ENCODE results near the gene ABCC2.
"Not testable (repeated sequence)": the region's sequence is repeated elsewhere in the genome, so short reads cannot be mapped to it uniquely, and the experiment has no call there.

ABCC2 gene

DNA sequence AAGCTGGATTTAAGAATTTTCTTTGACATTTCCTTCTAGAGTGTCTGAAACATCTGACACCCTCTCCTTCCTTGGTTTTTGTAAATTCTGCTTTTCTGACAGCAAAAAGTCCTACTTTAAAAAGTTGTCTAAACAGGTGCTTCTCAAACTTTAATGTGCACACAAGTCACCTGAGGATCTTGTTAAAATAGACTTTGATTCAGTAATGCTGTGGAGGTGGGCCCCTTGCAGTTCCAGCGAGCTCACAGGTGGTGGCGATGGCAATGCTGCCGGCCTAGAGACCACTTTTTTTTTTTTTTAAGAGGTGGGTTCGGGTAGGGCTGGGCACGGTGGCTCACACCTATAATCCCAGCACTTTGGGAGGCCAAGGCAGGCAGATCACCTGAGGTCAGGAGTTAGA is 77.1 kb downstream of the ABCC2 start:
- DNase-seq, result peak; percentile 41

DNA sequence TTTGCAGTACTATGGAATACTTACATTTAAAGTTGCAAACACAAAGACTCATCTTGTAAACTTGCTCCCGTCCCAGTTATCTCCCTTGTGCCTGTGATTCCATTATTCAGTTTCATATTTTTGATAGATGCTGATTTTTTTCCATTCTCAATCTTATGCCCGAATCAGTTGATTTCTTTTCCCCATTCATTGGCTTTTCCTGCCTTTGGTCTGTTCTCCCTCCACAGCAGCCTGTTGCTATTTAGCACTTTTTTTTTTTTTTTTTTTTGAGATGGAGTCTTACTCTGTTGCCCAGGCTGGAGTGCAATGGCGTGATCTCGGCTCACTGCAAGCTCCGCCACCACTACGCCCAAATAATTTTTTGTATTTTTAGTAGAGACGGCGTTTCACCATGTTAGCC is 78.0 kb downstream of the ABCC2 start:
- no peak for DNase-seq

DNA sequence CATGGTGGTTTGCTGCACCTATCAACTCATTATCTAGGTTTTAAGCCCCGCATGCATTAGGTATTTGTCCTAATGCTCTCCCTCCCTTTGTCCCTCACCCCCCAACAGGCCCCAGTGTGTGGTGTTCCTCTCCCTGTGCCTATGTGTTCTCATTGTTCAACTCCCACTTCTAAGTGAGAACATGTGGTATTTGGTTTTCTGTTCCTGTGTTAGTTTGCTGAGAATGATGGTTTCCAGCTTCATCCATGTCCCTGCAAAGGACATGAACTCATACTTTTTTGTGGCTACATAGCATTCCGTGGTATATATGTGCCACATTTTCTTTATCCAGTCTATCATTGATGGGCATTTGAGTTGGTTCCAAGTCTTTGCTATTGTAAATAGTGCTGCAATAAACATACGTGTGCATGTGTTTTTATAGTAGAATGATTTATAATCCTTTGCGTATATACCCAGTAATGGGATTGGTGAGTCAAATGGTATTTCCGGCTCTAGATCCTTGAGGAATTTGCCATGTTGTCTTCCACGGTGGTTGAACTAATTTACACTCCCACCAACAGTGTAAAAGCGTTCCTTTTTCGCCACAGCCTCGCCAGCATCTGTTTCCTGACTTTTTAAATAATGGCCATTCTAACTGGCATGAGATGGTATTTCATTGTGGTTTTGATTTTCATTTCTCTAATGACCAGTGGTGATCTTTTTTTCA is 81.2 kb downstream of the ABCC2 start:
- DNase-seq, result not testable (repeated sequence)

DNA sequence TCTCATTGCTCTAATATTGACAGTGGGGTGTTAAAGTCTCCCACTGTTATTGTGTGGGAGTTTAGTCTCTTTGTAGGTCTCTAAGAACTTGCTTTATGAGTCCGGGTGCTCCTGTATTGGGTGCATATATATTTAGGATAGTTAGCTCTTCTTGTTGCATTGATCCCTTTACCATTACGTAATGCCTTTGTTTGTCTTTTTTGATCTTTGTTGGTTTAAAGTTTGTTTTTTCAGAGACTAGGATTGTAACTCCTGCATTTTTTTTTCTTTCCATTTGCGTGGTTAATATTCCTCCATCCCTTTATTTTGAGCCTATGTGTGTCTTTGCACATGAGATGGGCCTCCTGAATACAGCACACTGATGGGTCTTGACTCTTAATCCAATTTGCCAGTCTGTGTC is 84.8 kb downstream of the ABCC2 start:
- not testable (repeated sequence) for DNase-seq

DNA sequence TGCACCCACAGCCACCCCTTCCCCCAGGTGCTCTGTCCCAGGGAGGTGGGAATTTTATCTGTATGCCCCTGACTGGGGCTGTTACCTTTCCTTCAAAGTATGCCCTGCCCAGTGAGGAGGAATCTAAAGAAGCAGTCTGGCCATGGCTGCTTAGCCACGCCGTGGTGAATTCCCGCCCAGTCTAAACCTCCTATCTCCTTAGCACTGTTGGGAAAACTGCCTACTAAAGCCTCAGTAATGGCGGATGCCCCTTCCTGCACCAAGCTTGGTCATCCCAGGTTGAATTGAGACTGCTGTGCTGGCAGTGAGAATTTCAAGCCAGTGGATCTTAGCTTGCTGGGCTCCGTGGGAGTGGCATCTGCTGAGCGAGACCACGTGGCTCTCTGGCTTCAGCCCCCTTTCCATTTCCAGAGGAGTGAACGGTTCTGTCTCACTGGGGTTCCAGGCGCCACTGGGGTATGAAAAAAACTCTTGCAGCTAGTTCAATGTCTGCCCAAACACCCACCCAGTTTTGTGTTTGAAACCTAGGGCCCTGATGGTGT is 87.2 kb downstream of the ABCC2 start:
- DNase-seq, result no peak

DNA sequence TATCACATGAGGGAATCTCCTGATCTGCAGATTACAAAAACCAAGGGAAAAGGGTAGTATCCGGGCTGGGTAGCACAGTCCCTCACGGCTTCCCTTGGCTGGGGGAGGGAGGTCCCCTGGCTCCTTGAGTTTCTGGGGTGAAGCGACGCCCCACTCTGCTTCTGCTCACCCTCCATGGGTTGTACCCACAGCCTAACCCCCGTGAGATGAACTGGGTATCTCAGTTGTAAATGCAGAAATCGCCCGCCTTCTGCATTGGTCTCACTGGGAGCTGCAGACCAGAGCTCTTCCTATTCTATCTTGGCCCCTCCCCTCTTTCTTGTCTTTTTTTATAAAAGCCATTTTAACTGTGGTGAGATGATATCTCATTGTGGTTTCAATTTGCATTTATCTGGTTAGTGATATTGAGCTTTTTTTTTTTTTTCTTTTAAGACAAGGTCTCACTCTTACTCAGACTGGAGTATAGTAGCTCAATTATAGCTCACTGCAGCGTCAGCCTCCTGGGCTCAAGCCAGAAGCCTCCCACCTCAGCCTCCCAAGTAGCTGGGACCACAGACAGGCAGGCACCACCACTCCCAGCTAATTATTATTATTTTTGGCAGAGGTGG is 87.8 kb downstream of the ABCC2 start:
- no peak for DNase-seq

DNA sequence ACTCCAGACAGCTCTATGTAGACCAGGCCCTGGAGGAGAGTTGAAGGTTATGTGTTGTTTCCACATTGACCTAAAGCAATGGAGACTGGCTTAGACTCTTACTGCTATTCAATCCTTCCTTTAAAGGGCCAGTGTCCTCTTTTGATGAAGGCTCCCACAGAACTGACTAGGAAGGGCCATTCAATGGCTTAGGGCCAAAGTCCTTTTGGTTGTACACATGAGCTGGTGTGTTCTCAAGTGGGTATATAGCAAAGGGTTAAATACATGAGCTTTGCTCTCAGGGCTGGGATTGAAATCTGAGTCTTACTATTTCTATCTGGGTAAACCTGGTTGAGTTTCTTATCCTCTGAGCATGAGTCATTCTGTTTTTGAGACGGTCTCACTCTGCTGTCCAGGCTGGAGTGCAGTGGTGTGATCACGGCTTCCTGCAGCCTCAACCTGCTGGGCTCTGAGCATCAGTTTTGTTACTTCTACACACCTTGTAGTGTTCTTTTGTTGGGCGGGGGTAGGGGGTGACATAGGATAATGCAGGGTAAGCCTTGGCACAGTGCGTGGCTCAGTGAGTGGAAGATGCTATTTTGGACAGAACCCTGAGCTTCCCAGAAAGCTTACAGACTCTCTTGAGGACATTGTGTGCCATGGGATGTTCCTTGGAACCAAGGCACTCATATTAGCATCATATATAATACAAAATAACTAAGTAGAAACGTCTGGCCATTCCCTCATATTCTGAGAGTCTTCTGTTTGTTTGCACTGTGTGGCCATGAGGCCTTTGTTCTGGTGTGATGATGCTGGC is 90.1 kb downstream of the ABCC2 start:
- no peak for DNase-seq

DNA sequence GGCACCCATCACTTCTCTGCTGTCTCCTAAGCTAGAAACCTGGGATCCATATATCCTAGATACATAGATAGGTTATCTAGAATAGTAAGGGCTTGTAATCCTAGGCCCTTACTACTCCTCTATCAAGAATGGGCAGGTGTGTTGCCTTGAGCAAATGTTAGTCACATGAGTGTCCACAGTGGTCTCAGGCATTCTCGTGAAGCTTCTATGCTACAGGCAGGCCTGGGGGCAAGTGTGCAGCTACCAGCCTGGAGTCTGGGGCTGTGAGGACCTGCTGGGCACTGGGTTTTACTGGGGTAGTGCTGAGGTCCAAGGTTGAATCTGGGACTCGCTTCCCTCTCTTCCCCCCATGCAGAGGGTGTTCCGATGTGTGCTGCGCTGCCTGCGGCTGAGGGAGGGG is 91.4 kb downstream of the ABCC2 start:
- no peak for DNase-seq

DNA sequence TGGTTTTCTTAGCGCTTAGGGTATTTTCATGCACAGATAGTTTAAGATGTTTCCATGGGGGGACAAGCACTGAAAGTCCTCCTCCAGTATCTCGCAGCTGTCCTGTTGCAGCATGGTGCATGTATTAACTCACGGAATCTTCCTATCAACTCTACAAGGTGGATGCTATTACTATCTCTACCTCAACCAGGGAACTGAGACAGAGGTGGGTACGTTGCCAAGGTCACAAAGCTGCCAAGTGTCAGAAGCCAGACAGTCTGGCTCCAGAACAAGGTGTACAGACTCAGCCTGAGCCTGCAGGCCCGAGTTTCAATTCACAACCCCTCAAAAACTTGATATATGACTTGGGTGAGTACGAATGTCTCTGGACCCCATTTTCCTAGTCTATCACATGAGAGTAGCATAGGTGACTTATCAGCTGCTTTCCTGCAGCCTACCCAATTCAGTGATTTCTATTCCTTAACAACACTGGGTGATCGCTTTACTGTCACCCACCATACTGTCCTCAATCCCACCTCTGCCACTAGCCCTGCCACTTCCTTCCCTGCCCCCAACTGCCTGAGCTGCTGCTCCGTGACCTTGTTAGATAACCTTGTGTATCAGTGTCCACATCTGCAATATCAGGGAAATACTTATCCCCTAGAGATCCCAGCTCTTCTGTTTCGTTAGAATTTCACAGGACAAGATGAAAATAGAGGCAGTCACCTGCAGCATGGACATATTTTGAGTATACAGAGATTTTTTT is 92.1 kb downstream of the ABCC2 start:
- no peak for DNase-seq

DNA sequence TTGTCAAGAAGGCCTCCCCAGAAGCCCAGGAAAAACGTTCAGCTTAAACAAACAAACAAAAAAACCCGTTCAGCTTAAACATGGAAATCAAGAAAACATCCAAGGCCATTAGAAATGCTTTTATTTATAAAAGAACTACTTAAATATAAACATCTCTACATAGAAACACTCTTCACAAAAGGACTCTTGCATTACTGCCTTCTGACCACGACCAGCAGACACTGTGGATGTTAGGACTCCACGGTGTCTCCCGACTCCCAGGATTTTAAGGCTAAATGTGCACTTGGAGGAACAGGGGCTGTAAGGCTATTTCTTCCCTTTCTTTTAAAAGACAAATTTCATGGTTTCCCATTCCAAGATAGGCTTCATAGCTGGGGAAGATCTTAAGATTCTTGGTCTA is 93.0 kb downstream of the ABCC2 start:
- DNase-seq, result no peak

DNA sequence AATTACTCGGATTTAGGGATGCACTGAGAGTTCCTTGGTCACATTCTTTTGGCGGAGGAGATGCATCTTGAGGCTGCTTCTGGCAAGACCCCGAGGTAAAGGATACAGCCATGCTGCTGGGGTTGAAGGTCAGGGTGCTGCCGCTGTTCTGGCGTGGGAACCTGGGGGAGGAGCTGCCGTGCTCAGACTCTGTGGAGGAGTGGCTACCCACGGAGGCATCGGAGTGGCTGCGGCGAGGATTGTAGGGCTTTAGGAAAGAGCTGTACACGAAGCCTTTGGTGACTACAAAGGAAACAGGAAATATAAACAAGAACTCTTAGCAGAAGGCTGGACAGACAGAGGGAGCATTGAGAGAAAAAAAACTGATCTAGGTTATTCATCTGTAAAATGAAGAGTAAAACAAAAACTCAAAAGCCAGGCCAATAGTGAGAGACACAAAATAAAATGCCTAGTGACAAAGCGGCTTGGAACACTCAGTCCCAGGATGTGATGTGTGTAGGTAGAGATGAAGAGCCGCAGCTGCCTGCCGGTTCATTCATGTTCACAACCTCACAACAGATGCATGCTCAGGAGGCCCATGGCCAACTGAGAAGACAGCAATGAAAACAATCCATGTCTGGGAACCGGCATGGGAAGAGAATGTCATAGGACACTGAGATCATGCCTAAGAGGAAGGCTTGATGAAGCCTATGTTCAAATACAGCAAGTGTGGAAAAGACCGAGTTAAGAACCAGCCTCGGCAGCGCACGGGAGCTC is 97.8 kb downstream of the ABCC2 start:
- DNase-seq, result no peak

DNA sequence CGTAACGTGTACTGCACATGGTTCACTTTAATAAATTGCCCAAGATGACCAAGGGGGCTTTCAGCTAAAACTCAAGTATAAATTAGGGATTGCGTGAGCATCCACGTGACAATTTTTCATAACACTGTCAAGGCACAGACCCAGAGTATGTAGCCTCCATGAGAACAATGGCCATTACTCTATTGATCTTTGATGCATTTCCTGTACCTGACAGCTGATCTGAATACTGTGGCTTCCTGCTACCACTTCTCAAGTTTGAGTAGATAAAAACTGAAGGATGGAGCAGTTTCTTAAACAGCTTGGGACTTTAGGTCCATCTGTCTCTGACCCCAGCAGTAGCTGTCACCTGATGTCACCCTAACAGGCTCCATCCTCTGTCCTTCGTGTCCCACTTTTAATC is 98.9 kb downstream of the ABCC2 start:
- DNase-seq, result no peak

DNA sequence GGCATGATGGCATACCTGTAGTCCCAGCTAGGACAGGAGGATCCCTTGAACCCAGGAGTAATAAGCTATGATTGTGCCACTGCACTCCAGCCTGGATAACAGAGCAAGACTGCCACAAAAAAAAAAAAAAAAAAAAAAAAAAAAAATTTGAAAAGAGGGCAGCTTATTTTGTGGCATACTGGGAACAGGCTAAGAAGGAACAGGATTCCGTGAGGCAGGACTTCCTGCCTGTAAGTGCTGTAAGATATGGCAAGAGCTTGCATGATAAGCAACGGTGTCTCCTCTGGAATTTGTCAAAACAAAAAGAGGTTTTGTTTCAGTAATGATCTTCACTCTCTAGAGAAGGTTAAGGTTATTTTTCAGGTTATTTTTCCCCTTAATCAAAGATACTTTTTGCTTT is 101.1 kb downstream of the ABCC2 start:
- DNase-seq, result no peak

DNA sequence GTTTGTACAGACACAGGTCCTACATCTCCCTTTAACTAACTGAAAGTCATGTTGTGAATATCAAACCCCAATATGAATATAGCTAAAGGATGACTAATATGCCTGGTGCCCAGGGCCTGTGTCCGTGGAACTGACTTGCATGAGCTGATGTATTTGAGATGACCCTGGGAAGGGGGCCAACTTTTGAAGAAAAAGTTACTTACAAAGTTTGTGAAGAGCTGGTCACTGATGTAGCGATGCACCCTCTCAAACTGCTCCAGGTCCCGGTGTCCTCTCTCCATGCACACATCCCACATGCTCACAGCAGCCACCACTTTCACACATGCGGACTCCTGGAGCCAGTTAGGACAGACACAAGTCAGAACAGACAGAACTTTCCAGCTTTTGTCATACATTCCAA is 106.2 kb downstream of the ABCC2 start:
- DNase-seq, result no peak

DNA sequence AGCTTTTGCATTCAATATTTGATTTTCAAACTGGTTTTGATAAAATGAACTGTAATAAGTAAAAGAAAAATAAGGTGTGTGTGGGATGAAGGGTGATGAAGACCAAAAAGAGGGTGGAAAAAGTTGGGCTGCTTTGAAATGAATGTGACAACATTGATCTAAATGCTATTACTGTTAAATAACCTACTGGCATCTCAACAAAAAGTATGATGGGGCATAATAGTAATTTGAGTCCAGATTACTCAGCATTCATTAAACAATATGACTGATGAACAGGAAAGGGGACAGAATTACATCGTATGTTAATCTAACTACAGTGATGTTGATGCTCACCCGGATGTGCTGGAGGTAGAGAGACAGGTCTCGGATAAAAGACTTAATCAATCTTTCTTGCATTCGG is 112.2 kb downstream of the ABCC2 start:
- DNase-seq, result no peak

DNA sequence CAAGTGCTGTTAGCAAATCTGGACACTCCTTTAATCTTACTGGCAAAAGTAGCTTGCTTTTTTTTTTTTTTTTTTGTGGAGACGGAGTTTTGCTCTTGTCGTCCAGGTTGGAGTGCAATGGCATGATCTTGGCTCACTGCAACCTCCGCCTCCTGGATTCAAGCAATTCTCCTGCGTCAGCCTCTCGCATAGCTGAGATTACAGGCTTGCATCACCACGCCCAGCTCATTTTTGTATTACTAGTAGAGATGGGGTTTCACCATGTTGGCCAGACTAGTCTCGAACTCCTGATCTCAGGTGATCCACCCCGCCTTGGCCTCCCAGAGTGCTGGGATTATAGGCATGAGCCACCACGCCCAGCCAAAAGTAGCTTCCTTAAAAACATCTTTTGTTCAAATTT is 112.6 kb downstream of the ABCC2 start:
- not testable (repeated sequence) for DNase-seq

DNA sequence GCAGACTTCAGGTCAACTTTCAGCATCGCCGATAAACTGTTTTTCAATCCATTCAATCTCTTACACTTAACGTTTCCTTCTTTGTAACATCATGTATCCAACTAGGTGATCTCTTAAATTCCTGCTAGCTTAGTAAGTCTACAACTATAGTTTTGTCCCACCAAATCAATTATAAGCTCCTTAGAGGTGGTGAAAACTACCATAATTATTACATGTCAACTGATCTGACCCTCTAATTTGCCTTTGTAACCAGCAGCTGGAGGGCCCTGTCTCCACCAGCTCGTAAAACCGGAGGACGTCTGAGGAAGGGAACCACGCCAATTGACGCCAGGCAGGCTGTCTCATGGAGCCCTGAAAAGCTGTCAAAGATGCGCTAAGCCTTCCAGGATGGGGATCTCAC is 113.4 kb downstream of the ABCC2 start:
- peak; percentile 6 for DNase-seq

Data from NCI-H146 (cell line).